ENCODE data around the gene MEF2D. TPM values are rescaled to one million over a fixed set of nuclear protein-coding genes. Genes with fewer than 3 reads are reported as not detected.

The MEF2D gene
- total RNA-seq, 1 experiment from 2014 or later: 17.3 TPM

GRCh38 chr1:156463874-156464273, 36.7 kb downstream of the MEF2D start:
- no peaks in the 10 kb centered on the region for H3K9me3 ChIP-seq (ENCODE audit: low read length)
- intact Hi-C loops (cut with micrococcal nuclease): no loop called here
- no TSS peak for BruUV-seq (replicated peaks)
- ATAC-seq (no peak), DNase-seq (no peak)
- H3K36me3 ChIP-seq (ENCODE audit: low read depth, low read length): peaks cover 14% of the 10 kb centered on the region; the same call in 1 of the 2 replicates
- ChIA-PET POLR2A (ENCODE audit: unreplicated experiment) (no interaction called here), CTCF (no interaction called here)
- H3K27ac ChIP-seq (ENCODE audit: low read length): no peak overlapping the region
- H3K4me3 ChIP-seq (ENCODE audit: low read length): no peak overlapping the region
- no peaks in the 10 kb centered on the region for H3K9me2 ChIP-seq (replicated peaks; ENCODE audit: low read length)
- H4K20me1 ChIP-seq (ENCODE audit: low read length): no peaks in the 10 kb centered on the region
- no peaks in the 10 kb centered on the region for H3K27me3 ChIP-seq (ENCODE audit: low read length)
- no peak overlapping the region for H2AFZ ChIP-seq (ENCODE audit: low read length)
- H3K9ac ChIP-seq (ENCODE audit: low read length): no peak overlapping the region
- no peaks in the 10 kb centered on the region for H3K4me1 ChIP-seq (ENCODE audit: insufficient read depth, low read length)
- H3K4me2 ChIP-seq (ENCODE audit: low read length): no peak overlapping the region
- no peaks in the 10 kb centered on the region for H3K79me2 ChIP-seq (ENCODE audit: low read length)
- H3F3A ChIP-seq (ENCODE audit: low read length, unreplicated experiment): no peaks in the 10 kb centered on the region
- TF ChIP-seq CTCF (conservative IDR thresholded peaks at IDR 0.05; ENCODE audit: low read depth, low read length) (no peak), EZH2phosphoT487 (IDR thresholded peaks at IDR 0.05; ENCODE audit: borderline replicate concordance, low read length) (no peak), EZH2 (IDR thresholded peaks at IDR 0.05; ENCODE audit: low read length, unreplicated experiment) (no peak)

- Histone ChIP-seq H3K9ac (ENCODE audit: low read length) (no peak overlapping the region), H3K27me3 (ENCODE audit: low read length) (no peaks in the 10 kb centered on the region), H3K27ac (ENCODE audit: low read length) (no peak overlapping the region), H3K4me1 (ENCODE audit: insufficient read depth, low read length) (peaks cover 2% of the 10 kb centered on the region), H2AFZ (ENCODE audit: low read length) (no peak overlapping the region), H3K36me3 (ENCODE audit: low read depth, low read length) (peaks cover 7% of the 10 kb centered on the region; the same call in 1 of the 2 replicates), H3K9me3 (ENCODE audit: low read length) (no peaks in the 10 kb centered on the region), H3K79me2 (ENCODE audit: low read length) (no peaks in the 10 kb centered on the region), H3K4me2 (ENCODE audit: low read length) (no peak overlapping the region), H3K4me3 (ENCODE audit: low read length) (no peak overlapping the region), H3F3A (ENCODE audit: low read length, unreplicated experiment) (no peaks in the 10 kb centered on the region), H3K9me2 (replicated peaks; ENCODE audit: low read length) (no peaks in the 10 kb centered on the region), H4K20me1 (ENCODE audit: low read length) (no peaks in the 10 kb centered on the region)
- ChIA-PET CTCF (no interaction called here), POLR2A (ENCODE audit: unreplicated experiment) (no interaction called here)
- intact Hi-C loops (cut with micrococcal nuclease): no loop called here
- ATAC-seq (no peak), DNase-seq (no peak)
- no TSS peak for BruUV-seq (replicated peaks)
- TF ChIP-seq CTCF (conservative IDR thresholded peaks at IDR 0.05; ENCODE audit: low read depth, low read length) (no peak), EZH2phosphoT487 (IDR thresholded peaks at IDR 0.05; ENCODE audit: borderline replicate concordance, low read length) (no peak), EZH2 (IDR thresholded peaks at IDR 0.05; ENCODE audit: low read length, unreplicated experiment) (no peak)
Measured at GRCh38 chr1:156462954-156463795, 37.4 kb downstream of the MEF2D start.
